Measurements from ENCODE around the gene BHLHA15. TPM values are rescaled to one million over a fixed set of nuclear protein-coding genes. Genes with fewer than 3 reads are reported as not detected.

Gene BHLHA15
- total RNA-seq, 6 experiments from 2014 or later = 0.33 TPM; not detected in 5

DNA sequence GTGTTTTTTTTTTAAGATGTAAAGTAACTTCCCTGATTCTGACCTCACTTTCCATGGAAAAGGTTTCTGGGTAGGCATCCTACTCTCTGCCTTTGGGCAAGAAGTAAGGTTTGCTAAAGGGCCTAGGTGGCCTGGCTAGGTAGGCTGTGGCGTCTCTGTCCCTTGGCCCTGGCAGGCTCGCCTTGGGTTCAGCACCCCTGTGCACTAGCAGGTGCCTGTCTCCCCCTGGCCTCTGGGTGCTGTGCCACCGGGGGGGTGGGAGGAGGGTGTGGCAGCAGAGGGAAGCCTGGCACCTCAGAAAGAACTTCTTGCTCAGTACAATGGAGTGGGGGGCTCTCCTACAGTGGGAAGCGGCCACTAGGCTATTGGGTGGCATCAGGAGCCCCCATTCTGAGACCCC lies 26.8 kb downstream of the BHLHA15 start:
- H3K27me3 Mint-ChIP-seq (ENCODE audit: insufficient read depth) = no peaks in the 10 kb centered on the region
- H3K36me3 Mint-ChIP-seq (ENCODE audit: low read depth) = peaks cover 26% of the 10 kb centered on the region
- no peak overlapping the region for H3K4me3 Mint-ChIP-seq
- H3K9me3 Mint-ChIP-seq = no peaks in the 10 kb centered on the region
- no peak for TF ChIP-seq CTCF (IDR thresholded peaks at IDR 0.05)
- no peak overlapping the region for H3K27ac Mint-ChIP-seq
- H3K4me1 Mint-ChIP-seq (ENCODE audit: low read depth) = peaks cover 10% of the 10 kb centered on the region
- no peak for DNase-seq

DNA sequence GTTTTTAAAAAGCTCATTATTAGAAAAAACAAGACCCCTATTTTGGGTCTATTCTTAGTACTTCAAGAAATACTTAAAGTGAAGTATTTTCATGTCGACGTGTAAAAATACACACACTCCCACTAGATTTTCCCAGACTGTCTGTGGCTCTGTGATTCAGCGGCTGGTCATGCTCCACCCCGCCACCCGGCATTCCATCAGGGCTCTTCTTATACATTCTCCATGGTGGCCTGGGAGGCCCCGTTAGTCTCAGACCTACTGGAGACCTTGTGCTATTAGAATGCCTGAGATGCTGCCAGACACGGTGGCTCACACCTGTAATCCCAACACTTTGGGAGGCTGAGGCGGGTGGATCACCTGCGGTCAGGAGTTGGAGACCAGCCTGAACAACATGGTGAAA lies 27.7 kb downstream of the BHLHA15 start:
- Mint-ChIP-seq H3K4me1 (ENCODE audit: low read depth) (peaks cover 10% of the 10 kb centered on the region), H3K27me3 (ENCODE audit: insufficient read depth) (no peaks in the 10 kb centered on the region), H3K4me3 (no peak overlapping the region), H3K36me3 (ENCODE audit: low read depth) (peaks cover 26% of the 10 kb centered on the region), H3K9me3 (no peaks in the 10 kb centered on the region), H3K27ac (peak overlapping the region; percentile 25; the same call in 1 of the 2 replicates)
- DNase-seq = no peak
- TF ChIP-seq CTCF (IDR thresholded peaks at IDR 0.05) = no peak

GRCh38 chr7:98240961-98241673 lies 29.9 kb downstream of the BHLHA15 start:
- TF ChIP-seq CTCF (IDR thresholded peaks at IDR 0.05) = peak; percentile 88
- no peak overlapping the region for H3K4me3 Mint-ChIP-seq
- H3K27ac Mint-ChIP-seq = no peak overlapping the region
- peaks cover 18% of the 10 kb centered on the region for H3K36me3 Mint-ChIP-seq (ENCODE audit: low read depth)
- H3K9me3 Mint-ChIP-seq = no peaks in the 10 kb centered on the region
- H3K4me1 Mint-ChIP-seq (ENCODE audit: low read depth) = peaks cover 10% of the 10 kb centered on the region
- H3K27me3 Mint-ChIP-seq (ENCODE audit: insufficient read depth) = no peaks in the 10 kb centered on the region
- DNase-seq = no peak

DNA sequence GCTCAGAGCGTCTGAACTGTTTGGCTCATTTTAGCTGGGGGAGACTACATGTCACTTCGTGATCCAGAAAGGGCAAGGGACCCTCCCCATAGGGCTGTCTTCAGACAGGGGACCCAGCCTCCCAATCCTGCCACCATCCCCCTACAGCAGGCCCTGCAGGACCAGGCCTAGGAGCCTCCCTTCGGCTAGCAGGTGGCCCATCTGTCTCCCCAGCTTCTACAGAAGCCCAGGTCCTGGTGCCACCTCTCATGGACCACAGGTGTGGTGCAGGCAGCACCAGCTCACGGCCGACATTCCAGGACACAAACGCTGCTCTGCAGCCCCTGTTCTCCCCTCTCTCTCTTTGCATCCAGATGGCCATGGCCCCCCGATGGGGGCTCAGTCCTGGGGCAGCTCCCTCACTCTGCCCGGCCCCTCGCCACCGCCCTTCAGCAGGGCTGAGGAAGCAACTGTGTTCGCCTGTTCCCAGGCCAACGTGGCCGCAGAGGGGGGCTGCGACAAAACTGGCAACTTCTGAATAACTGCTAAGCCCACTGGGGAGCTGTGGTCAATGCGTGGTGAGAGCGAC lies 30.5 kb downstream of the BHLHA15 start:
- H3K4me1 Mint-ChIP-seq (ENCODE audit: low read depth) = peaks cover 10% of the 10 kb centered on the region
- no peaks in the 10 kb centered on the region for H3K27me3 Mint-ChIP-seq (ENCODE audit: insufficient read depth)
- H3K4me3 Mint-ChIP-seq = no peak overlapping the region
- TF ChIP-seq CTCF (IDR thresholded peaks at IDR 0.05) = peak; percentile 55
- no peak overlapping the region for H3K27ac Mint-ChIP-seq
- no peak for DNase-seq
- peaks cover 18% of the 10 kb centered on the region for H3K36me3 Mint-ChIP-seq (ENCODE audit: low read depth)
- no peaks in the 10 kb centered on the region for H3K9me3 Mint-ChIP-seq

DNA sequence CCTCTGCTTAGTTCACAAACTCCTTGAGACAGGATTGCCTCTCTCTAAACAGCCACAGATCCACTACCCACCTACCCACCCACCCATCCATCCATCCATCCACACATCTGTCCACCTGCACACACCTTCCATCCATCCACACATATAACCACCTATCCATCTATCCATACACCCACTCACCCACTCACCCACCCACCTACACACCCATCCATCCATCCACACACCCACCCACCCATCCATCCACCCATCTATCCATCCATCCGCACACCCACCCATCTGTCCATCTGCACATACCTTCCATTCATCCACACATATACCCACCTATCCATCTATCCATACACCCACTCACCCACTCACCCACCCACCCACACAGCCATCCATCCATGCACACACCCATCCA lies 31.1 kb downstream of the BHLHA15 start:
- H3K27me3 Mint-ChIP-seq (ENCODE audit: insufficient read depth) = no peaks in the 10 kb centered on the region
- H3K9me3 Mint-ChIP-seq = no peaks in the 10 kb centered on the region
- H3K4me1 Mint-ChIP-seq (ENCODE audit: low read depth) = peaks cover 10% of the 10 kb centered on the region
- TF ChIP-seq CTCF (IDR thresholded peaks at IDR 0.05) = no peak
- H3K27ac Mint-ChIP-seq = no peak overlapping the region
- H3K4me3 Mint-ChIP-seq = no peak overlapping the region
- DNase-seq = no peak
- peaks cover 18% of the 10 kb centered on the region for H3K36me3 Mint-ChIP-seq (ENCODE audit: low read depth)

All from HFFc6 (cell line).